Measurements from ENCODE around the gene GRIA3. TPM values are rescaled to one million over a fixed set of nuclear protein-coding genes. Genes with fewer than 3 reads are reported as not detected.

GRIA3 gene
- total RNA-seq, 1 experiment from 2014 or later = not detected

DNA sequence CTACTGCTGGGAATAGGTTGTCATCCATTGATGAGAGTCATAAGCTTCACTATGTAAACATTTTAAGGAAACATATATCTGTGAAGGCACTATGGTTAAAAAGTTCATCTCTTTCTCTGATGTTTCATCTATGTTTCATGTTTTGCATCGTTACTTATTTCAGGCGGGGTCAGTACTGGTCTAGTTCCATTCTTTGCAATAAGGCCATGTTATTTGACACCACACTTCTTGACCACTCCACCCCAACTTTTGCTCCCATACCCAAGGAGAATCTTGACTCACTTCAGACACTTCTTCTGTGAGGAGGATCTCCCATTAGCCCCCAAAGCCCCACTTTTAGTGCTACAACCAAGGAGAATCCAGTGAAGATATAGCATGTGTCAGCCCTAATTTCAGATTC is 119.4 kb downstream of the GRIA3 start:
- no peaks in the 10 kb centered on the region for H3K36me3 ChIP-seq
- H3K4me3 ChIP-seq = no peak overlapping the region
- no peaks in the 10 kb centered on the region for H3K27me3 ChIP-seq
- no peak for DNase-seq
- H3K9me3 ChIP-seq = no peaks in the 10 kb centered on the region

DNA sequence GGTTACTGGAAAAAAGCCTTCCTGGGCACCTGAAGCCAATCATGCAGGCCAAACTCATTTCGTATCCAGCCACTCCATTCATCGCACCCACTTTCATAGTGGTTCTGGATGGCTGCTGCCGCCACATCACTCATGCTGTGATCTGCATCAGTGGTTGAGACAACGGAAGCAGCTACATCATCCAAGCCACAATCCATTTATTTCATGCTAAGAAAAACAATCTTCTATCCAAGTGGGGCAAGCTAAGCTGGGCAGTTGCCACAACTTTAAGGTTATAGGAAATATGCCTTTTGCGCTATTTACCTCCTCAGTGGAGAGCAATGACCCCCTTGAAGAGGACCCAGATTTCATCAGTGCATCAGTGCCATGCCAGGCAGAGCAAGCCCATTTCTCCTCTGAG is 124.6 kb downstream of the GRIA3 start:
- Histone ChIP-seq H3K36me3 (no peaks in the 10 kb centered on the region), H3K9me3 (no peaks in the 10 kb centered on the region), H3K4me3 (no peak overlapping the region), H3K27me3 (no peaks in the 10 kb centered on the region)
- DNase-seq = no peak

DNA sequence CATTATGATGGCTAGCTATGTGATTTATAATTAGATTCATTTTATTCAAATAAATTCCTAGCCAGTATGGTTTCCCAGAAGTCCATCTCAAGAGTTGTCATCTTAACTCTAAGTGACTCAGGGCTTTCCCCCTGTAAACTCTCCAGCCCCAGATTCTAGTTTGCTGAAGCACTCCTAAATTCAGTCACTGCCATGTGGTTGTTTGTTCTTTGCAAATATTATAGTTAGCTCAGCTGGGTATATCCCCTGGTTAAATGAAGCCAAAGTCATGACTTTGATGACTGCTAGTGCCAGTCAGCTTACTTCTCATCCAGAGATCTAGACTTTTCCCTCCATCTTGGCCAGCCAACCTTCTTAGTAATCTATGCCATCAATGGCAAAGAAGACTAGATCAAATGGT is 126.0 kb downstream of the GRIA3 start:
- Histone ChIP-seq H3K4me3 (no peak overlapping the region), H3K9me3 (no peaks in the 10 kb centered on the region), H3K27me3 (no peaks in the 10 kb centered on the region), H3K36me3 (no peaks in the 10 kb centered on the region)
- no peak for DNase-seq

DNA sequence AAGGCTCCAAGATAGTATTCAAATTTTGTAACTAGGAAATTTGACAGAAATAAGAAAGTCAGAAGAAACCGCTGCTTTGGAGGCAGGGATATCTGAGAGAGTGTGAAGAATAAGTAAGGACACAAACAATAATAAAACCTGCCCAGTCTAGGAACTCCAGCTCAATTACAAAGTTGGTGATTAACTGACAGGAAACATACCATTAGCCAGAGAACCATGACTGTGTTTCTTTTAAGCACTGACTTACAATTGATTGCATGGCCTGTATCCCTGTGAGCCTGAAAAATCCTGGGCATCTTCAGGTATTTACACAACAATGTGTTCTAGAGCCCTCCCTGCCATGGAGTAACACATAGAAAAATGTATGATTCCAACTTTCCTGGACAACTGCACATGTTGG is 127.4 kb downstream of the GRIA3 start:
- no peak for DNase-seq
- Histone ChIP-seq H3K36me3 (no peaks in the 10 kb centered on the region), H3K27me3 (no peaks in the 10 kb centered on the region), H3K9me3 (no peaks in the 10 kb centered on the region), H3K4me3 (no peak overlapping the region)

DNA sequence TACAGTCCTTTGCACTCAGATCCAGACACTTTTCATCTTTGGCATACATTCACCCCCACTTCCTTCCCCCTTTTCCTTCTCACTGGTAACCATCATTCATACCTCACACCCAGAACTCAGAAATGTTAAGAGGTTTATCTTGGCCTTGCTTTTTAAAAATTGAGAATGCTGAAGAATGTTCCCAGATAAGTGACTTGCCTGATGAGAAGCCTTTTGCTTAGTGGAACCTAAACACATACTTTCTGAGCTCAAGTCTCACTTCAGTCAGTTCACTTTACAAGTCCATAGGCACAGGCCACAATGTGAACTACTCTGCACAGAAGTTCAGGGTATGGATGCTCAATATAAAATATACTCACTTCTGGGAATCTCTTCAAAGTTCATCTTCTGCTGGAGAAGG is 129.4 kb downstream of the GRIA3 start:
- Histone ChIP-seq H3K4me3 (no peak overlapping the region), H3K9me3 (no peaks in the 10 kb centered on the region), H3K27me3 (no peaks in the 10 kb centered on the region), H3K36me3 (no peaks in the 10 kb centered on the region)
- no peak for DNase-seq

DNA sequence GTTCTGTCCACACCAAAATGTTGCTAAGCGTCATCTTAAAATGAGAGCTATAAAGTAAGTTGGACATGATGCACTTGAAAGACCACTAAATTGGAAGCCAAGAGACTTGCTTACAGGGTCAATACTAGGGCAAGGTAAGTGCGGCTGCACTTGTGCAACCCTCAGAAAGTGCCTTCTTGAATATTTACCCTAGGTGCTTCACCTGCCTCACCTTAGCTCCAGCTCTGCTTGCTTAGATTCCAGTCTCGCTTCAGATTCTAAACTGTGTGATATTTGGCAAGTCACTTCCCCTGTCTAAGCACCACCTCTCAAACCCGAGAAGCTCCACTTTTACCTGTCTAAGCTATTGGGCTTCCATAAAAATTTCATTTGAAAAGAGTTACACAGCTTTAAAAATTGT is 136.5 kb downstream of the GRIA3 start:
- Histone ChIP-seq H3K36me3 (no peaks in the 10 kb centered on the region), H3K4me3 (no peak overlapping the region), H3K9me3 (no peaks in the 10 kb centered on the region), H3K27me3 (no peaks in the 10 kb centered on the region)
- no peak for DNase-seq

DNA sequence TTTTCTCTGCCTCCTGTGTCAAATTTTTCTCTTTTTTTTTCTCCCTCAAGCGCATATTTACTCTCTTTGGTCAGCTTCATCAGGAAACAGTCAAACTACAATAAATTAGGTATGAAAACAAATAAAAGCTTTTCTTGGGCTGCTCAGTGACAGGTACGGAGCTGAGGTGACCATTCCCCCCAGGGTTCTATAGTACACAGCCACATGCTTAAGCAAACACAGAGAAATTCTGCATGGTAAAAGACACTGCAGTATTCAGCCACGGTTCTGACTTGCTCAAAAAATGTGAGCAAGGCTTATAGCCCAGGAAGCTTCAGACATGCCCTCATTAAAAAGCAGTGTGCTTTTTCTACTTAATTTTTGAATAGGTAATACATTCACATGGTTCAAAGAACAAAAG is 138.5 kb downstream of the GRIA3 start:
- H3K36me3 ChIP-seq = no peaks in the 10 kb centered on the region

DNA sequence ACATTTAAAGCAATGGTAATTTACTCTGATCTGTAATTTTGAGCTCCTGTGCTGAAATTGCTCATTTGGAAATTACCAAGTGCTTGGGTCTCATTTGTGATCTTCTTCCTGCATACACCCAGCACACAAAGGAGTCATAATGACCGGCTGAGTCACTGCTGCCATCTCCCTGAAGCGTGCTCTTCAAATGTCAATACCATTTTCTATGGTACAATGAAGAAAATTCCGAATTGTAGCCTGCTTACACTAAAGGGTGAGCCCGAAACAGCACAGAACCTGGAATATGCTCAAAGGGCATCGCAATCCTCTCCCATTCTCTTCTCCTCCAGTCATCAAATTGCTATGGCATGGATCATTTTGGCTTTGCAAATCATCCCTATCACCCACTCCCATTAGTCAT is 140.5 kb downstream of the GRIA3 start:
- peak; percentile 3 for DNase-seq
- Histone ChIP-seq H3K4me3 (no peak overlapping the region), H3K36me3 (no peaks in the 10 kb centered on the region), H3K27me3 (no peaks in the 10 kb centered on the region), H3K9me3 (no peaks in the 10 kb centered on the region)

More for the DNA sequence above, 138.5 kb downstream of the GRIA3 start:
- no peaks in the 10 kb centered on the region for H3K9me3 ChIP-seq
- DNase-seq = no peak
- no peaks in the 10 kb centered on the region for H3K27me3 ChIP-seq
- H3K4me3 ChIP-seq = no peak overlapping the region

DNA sequence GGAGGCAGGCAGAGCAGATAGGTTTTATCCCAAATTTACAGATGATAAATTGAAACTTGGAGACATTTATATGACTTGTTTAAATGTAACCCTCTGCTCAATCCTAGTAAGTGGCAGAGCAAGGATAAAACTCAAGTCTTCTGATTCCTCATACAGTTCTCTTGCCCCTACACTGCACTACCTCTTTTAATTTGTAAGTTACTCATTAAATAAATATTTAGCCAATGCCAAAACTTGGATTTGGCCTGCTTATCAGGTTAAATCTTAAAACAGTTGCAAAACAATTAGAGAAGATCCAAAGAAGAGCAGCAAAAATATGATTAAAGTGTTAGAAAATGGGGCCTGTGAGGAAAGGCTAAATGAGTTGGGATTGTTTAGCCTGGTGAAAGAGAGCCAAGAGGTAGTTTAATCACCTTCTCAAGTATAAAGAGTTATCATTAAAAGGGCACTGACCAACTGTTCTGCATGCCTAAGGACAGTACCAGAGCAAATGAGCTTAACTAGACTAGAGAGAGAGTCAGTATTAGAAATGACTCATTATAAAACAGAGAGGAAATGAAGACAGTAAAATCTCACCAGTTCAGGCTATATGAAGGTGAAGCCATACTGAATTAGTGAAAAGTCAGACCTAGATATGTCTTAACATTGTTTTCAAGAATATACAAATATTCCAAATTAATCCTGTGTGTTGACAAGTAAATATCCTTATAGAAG is 146.3 kb downstream of the GRIA3 start:
- H3K4me3 ChIP-seq = no peak overlapping the region
- no peaks in the 10 kb centered on the region for H3K36me3 ChIP-seq
- H3K9me3 ChIP-seq = no peaks in the 10 kb centered on the region
- DNase-seq = no peak
- no peaks in the 10 kb centered on the region for H3K27me3 ChIP-seq

DNA sequence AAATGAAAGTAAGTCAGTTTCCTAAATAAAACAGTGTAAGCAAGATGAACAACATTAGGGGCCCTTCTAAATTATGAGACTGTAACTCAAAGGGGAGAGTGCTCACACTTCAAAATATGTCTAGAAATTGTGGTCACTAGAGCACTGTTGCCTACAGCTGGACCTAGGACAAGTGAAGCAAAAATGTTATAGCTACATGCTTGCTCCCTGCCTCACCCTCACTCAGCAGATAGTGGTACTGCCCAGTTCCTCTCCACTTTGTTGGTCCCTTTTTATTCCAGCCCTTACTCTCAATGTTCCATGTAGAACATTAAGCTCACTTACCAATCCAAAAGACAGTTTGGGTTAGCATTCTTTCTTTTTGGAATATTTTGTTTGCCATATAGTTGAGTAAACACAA is 147.3 kb downstream of the GRIA3 start:
- Histone ChIP-seq H3K9me3 (no peaks in the 10 kb centered on the region), H3K4me3 (no peak overlapping the region), H3K36me3 (no peaks in the 10 kb centered on the region), H3K27me3 (no peaks in the 10 kb centered on the region)
- no peak for DNase-seq

DNA sequence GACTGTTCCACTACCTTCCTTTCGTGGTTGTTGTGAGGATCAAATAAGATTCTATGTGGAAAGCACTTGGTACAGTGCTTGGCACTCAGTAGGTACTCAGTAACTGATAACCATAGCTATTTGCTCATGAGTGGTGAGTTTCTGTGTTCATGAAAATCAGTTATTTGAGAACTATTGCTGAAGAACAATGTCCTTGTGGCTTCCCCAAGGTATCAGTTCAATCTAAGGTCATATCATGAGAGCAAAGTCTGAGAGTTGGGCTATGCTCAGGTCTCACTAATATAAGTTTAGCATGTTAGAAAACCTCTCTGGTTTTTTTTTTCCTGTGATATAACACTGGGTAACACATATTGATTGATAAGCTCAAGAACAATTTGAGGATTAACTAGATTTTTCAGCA is 147.8 kb downstream of the GRIA3 start:
- Histone ChIP-seq H3K4me3 (no peak overlapping the region), H3K9me3 (no peaks in the 10 kb centered on the region), H3K27me3 (no peaks in the 10 kb centered on the region), H3K36me3 (no peaks in the 10 kb centered on the region)
- no peak for DNase-seq

DNA sequence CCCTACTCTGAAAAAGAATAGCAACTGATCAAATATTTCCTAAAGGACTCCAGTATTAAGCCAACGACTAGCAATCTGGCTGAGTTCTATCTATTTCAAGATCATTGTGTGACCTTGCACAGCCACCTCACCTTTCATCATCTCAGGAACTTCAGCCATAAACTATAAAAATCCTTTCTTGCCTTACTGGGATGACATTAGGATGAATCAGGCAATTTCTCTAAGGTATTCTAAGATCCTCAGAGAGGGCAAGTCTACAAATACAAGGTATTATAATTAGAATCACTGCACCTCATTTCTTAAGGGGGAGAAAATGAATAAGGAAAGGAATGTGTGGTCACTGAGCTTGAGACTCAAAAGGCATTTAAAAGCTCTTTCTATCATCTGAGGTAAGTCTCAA is 152.6 kb downstream of the GRIA3 start:
- DNase-seq = no peak
- no peaks in the 10 kb centered on the region for H3K36me3 ChIP-seq
- no peaks in the 10 kb centered on the region for H3K27me3 ChIP-seq
- H3K9me3 ChIP-seq = no peaks in the 10 kb centered on the region
- H3K4me3 ChIP-seq = no peak overlapping the region

DNA sequence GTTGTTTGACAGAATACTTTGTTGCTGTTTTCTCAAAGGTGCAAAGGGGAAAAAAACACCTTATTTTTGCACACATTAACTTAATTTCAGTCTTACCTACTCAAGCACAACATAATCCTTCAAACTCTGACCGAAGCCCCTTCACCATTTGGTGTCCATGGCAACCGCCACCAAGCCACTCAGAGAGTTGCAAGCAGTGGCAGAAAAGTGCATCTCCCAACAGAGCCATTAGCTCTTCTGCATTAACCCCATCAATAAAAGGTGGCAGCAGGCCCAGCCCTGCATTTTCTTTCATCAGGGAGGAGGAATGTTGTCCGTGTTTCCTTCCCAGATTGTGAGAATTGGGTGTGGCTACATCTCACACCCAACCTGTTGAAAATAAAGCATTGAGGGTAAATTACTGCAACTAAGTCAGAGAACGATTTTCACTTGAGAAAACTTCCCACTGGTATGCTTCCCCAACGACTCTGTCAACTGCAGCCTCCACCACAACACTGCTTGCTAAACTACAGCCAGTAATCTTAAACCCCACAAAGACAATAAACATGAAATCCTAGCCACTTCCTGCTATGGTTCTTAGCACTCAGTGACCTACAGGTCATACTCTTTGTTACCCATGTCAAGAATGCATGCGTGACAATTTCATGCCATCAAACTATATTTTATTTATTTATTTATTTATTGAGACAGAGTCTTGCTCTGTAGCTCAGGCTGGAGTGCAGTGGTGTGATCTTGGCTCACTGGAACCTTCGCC is 154.0 kb downstream of the GRIA3 start:
- no peak for DNase-seq
- no peaks in the 10 kb centered on the region for H3K27me3 ChIP-seq
- no peak overlapping the region for H3K4me3 ChIP-seq
- no peaks in the 10 kb centered on the region for H3K9me3 ChIP-seq
- H3K36me3 ChIP-seq = no peaks in the 10 kb centered on the region

DNA sequence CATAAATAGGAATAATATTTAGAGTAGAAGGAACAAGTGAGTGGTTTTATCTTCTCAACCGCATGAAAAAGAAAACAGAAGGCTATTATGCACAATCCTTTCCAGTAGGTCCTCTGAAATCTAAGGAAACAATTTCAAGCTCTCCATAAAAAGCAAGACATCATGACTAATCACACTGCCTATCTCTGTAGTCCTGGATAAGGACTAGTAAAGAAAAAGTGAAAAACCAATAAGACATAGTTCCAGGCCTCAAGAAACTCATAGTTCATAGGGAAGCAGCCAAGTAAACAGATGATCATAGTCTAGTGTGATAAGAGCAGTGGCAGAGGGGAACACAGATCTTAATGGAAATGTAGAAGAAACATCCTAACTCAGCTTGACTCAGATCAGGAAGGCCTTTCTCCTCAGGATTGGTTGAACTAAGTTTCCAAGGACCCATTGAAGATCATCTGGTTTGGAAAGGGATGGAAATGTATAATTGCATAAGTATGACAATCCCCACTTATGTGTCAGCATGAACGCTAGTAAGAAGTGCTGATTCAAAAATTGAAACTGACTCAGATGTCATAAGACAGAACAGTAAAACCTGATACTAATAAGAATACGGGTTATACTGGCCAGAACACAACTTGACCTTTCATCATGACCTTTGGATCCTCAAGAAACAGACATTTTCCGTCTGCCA is 155.3 kb downstream of the GRIA3 start:
- no peak overlapping the region for H3K4me3 ChIP-seq
- no peak for DNase-seq

DNA sequence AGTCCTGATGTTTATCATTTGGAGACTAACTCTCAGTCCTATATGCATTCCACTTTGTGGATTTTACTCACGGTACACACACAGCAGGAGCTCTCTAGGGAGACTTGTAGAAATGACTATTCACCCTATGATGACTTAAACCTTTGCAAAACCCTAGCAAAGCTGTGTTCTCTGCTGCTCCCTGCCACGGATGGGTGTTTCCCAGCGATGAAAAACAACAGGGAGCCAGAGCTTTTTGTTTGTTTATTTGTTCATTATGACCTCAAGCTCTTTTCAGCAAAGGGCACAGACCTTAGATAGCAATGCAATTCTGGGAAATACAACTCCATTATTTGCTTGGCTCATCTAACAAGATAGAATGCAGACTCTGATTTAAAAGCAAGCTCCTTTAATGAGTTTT is 156.6 kb downstream of the GRIA3 start:
- H3K36me3 ChIP-seq = no peaks in the 10 kb centered on the region
- DNase-seq = peak; percentile 36
- no peak overlapping the region for H3K4me3 ChIP-seq

More for the DNA sequence above, 155.3 kb downstream of the GRIA3 start:
- Histone ChIP-seq H3K27me3 (no peaks in the 10 kb centered on the region), H3K36me3 (no peaks in the 10 kb centered on the region), H3K9me3 (no peaks in the 10 kb centered on the region)

DNA sequence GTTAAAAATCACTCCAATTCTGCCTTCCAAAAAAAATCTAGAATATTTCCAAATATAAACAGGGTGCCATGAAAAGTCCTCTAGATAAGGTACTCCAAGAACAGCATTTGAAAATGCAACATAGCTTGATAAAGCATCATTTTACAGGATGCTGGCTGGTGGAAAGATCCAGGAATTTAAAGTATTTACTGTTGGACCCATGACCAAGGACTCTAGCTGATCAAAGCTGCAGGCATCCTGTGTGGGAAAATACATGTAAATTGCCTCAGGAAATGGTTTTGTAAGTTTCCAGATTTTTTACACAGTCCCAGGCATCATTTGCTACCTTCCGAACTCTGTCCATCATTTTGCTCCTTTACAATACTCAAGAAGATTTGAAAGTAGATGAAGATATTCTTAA is 164.4 kb downstream of the GRIA3 start:
- Histone ChIP-seq H3K4me3 (no peak overlapping the region), H3K27me3 (no peaks in the 10 kb centered on the region), H3K9me3 (no peaks in the 10 kb centered on the region), H3K36me3 (no peaks in the 10 kb centered on the region)
- no peak for DNase-seq

More for the DNA sequence above, 156.6 kb downstream of the GRIA3 start:
- Histone ChIP-seq H3K9me3 (no peaks in the 10 kb centered on the region), H3K27me3 (no peaks in the 10 kb centered on the region)

DNA sequence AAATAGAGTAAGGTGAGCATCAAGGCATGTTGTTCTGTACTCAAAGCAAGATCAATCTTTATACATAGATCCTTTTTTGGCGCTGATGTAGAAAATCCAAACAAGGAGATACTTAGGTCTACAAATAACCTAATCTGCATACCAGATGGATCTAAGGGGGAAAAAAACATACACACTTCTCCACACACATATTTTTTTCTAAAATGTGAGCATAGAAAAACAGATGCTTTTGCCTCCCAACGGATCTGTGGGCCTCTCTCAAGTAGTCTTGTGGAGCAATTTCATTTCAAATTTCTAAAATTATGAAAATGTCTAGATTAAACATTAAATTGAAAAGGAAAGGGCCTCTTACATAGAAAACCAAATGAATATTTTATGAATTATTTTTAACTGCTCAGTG is 166.1 kb downstream of the GRIA3 start:
- H3K36me3 ChIP-seq = no peaks in the 10 kb centered on the region
- H3K4me3 ChIP-seq = no peak overlapping the region
- H3K27me3 ChIP-seq = no peaks in the 10 kb centered on the region
- DNase-seq = no peak
- no peaks in the 10 kb centered on the region for H3K9me3 ChIP-seq

DNA sequence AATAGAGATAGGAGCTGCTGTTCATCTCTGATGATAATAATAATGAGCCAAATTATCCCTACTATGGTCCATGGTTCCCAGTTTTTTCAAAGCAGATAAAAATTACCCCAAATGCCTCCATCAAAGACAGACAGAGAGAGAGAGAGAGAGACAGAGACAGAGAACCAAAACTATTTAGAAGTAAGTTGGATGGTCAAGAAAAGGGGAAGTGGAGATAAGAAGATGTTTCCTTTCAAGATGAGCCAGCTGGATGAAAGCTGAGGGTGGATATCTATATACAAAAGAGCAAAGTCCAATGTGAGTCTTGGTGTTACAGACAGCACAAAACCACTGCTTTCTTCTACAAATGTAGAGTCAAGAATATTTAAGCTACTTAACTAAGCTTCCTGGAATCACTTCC is 173.9 kb downstream of the GRIA3 start:
- Histone ChIP-seq H3K4me3 (no peak overlapping the region), H3K27me3 (no peaks in the 10 kb centered on the region), H3K9me3 (no peaks in the 10 kb centered on the region), H3K36me3 (no peaks in the 10 kb centered on the region)
- no peak for DNase-seq
